ENCODE results near the gene ERC2. TPM values are rescaled to one million over a fixed set of nuclear protein-coding genes. Genes with fewer than 3 reads are reported as not detected.

Gene ERC2
- total RNA-seq, 1 donor from 2014 or later = 1.3 TPM

DNA sequence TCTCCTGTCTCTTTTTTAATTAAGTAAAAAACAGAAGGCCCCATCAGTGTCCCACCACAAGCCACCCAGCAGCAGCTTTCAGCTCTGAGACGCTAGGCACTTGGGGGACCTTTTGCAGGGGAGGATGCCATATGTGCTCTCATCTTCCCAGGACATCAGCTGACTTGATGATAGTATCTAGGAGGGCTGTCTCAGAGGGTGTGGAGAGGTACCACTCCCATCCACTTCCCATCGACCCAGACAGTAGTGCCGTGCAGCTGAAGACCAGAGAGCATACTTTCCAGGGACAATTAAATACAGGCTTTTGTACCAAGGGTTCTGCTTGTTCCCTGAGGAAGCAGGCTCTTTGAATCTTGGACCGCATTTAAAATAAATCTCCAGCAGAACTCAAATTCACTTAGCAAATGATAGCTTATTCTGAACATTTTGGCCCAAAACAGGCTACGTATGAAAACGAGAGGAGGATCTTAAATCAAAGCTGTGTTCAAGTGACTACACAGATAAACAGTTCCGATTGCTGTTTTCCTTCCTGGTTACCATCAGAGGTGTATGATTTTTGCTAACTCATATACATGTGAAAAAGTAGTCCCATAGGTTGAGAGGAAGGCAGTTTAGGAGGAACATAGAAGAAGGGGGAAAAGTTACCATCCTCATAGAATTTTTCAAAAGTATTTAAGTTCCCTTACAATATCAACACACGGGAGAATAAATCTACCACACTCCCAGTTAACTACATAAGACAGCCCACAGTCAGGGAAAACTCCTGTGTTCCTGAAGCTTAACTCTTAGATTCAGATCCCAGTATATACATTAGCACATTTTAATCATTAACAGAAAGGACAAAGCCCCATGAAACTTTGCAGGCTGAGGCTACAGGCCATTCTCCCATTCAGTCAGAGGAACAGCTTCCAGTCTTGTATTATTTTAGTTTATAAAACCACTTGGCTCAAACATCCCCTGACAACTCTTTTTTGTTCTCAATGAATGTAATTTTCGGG lies 990.7 kb downstream of the ERC2 start:
- DNase-seq (ENCODE audit: extremely low read depth, low read depth, low spot score) = no peak

- no peak for DNase-seq (ENCODE audit: extremely low read depth, low read depth, low spot score)
Measured at GRCh38 chr3:55476515-55476914, 991.8 kb downstream of the ERC2 start.

GRCh38 chr3:55474213-55474632 lies 994.0 kb downstream of the ERC2 start:
- DNase-seq (ENCODE audit: extremely low read depth, low read depth, low spot score) = no peak

DNA sequence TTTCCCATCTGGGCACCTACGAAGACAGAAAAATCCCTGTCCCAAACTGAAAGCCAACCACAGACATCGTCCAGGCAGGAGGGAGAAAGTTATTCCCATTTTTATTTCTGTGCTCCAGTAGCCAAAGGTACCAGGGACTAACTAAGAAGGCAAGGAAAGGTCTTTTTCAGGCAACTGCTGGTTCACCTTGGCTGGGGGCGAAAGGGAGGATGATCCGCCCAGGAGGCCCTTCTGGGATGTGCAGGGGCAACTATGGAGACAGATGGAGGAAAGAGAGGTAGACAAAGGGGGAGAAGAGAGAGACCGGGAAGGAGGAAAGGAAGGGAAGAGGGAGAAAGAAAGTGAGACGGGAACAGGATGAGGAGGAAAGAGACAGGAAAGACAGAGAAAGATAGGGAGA lies 994.5 kb downstream of the ERC2 start:
- DNase-seq (ENCODE audit: extremely low read depth, low read depth, low spot score) = no peak

GRCh38 chr3:55471522-55472280 lies 996.6 kb downstream of the ERC2 start:
- DNase-seq (ENCODE audit: extremely low read depth, low read depth, low spot score) = no peak

DNA sequence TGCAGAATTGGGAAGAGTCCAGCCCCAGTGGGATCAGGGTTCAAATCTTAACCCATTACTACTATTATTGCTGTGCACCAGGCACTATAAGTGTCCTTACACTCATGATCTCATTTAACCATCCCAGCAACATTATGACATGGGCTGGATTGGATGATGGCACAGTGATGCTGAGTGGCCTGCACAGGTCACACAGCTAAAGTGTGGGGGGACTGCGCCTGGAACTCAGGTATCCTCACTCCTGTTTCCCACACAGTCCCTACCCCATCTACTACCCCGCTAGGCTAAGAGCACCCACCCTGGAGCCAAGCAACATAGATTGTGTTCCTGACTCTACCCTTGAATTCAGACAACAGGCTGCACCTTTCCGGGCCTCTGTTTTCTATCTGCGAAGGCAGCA lies 997.2 kb downstream of the ERC2 start:
- no peak for DNase-seq (ENCODE audit: extremely low read depth, low read depth, low spot score)

DNA sequence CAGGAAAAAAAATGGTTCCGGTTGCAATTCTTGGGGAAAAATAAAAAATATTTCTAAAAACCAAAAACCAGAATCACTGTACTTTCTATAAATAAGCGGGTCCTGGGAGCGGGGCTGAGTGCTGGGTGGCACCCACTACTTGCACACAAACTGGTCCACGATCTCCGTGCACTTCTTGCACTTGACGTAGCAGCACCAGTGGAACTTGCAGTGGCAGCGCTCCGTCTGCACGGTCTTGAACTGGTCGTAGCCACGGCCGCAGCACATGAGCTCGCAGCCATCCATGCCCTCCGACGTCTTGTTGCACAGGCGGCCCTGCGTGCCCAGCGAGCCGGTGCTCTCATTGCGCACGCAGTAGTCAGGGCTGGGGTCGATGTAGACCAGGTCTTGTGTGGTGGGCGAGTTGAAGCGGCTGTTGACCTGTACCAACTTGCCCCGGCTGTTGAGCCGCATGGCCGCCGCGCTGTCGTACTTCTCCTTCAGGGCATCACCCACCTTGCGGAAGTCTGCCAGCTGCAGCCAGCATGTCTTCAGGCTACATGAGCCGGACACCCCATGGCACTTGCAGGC lies 998.2 kb downstream of the ERC2 start:
- no peak for DNase-seq (ENCODE audit: extremely low read depth, low read depth, low spot score)

DNA sequence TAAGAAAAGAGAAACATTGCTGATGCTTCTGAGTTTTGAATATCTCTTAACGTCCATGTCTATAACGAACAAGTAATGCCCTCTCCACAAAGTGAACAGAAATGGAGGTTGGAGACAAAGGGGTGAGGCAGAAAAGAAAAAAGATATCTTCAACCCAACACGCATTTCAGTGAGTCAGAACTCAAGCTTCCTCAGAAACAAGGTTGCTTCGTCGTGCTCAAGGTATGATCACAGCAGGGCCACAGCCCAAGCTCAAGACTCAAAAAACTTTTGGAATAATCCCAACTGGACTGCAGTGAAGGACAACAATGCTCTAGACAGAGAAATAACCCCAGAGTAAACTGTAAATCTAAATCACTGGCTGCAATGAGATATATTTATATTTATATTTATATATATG lies 1000.0 kb downstream of the ERC2 start:
- no peak for DNase-seq (ENCODE audit: extremely low read depth, low read depth, low spot score)

- DNase-seq (ENCODE audit: extremely low read depth, low read depth, low spot score) = no peak
Measured at GRCh38 chr3:55467099-55467498, 1001.2 kb downstream of the ERC2 start.

- DNase-seq (ENCODE audit: extremely low read depth, low read depth, low spot score) = no peak
Measured at GRCh38 chr3:55466526-55466925, 1001.7 kb downstream of the ERC2 start.

DNA sequence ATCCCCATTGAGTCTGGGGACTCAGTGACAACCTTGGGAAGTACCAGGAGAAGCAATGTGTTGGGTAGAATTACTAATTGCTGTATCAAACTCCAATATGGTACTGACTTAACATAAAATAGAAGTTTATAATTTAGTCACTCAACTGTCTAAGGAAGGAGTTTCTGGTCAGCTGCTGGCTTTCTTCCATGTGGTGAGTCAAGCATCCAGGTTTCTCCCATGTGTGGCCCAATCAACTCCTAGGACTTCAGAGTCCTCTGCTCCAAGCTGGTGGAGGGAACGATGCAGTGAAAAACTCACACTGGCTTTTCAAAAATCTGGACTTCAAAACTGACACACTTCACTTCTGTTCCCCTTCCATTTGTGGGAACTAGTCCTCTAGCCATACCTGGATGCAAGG lies 1006.4 kb downstream of the ERC2 start:
- DNase-seq (ENCODE audit: extremely low read depth, low read depth, low spot score) = no peak

DNA sequence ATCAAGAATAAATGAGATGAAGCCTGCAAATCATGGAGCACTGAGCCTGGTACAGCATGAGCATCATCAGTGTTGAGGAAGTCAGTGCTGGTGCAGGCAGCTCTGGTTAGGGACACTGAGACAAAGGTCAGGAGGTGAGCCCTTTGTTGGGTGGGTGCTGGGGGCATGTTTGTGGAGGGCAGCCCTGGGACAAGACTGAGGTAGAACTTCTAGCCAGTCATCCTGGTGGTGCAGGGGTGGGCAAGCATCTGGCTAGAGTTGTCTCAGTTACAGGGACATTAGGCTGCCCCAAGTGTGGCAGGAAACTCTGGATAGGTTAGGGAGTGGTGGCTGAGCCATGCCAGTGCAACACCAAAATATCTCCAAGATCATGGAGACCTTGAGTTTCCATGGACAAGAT lies 1008.4 kb downstream of the ERC2 start:
- no peak for DNase-seq (ENCODE audit: extremely low read depth, low read depth, low spot score)

Other genes starting within 250 kb of the ERC2 start
- gene CCDC66, start 88.7 kb upstream of the ERC2 start, total RNA-seq = 4.3 and 20.1 TPM in 2 replicates
- 33.1 and 46.3 TPM in 2 replicates for gene TASOR, start 214.8 kb upstream of the ERC2 start, total RNA-seq

Measured in glomerular endothelial cell (primary cell).